Measurements from ENCODE around the gene DCLRE1A. TPM values are rescaled to one million over a fixed set of nuclear protein-coding genes. Genes with fewer than 3 reads are reported as not detected.
A peak's percentile ranks its signal among the peaks of the same experiment; 100 is the strongest.

DCLRE1A gene
- total RNA-seq, 1 donor from 2014 or later: 6.1 TPM

DNA sequence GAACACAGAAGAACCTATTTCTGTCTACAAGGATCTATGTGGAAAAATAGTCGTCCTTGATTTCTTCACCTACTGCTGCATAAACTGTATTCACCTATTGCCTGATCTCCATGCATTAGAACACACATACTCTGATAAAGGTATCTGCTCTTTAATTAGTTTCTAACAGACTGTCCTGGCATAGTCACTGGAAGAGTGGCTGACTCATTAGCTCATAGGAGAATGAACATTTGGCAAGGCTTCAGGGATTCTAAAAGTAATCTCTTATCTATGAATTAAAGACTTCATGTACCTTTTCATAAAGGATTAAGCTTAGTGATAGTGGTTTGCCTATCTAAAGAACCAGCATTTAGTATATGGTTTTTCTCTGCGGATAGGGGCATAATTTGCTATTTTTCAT lies 4.7 kb upstream of the DCLRE1A start:
- H3K27ac ChIP-seq: no peak overlapping the region

DNA sequence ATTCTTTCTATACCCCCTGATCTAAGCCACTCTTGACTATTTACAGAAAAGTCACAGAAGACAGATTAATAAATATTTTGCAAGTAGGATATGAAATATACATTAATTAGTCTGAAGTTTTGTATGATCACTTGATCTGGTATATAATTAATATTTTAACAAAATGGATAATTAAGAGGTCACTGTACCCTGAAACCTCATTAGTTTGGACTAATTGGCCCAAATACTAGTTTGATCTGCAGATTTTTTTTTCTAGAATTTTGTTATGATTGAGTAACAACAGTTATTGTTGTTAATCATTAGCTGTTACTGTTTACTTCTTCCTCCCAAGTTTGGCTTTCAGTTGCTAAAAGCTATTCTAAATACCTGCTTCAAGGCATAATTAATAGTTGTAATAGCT lies 3.3 kb upstream of the DCLRE1A start:
- intact Hi-C loops (cut with DNase I): no loop called here
- DNase-seq (no peak), ATAC-seq (no peak)
- H3K4me3 ChIP-seq: no peak overlapping the region
- H3K4me1 ChIP-seq: peaks cover 33% of the 10 kb centered on the region
- no peaks in the 10 kb centered on the region for H3K27me3 ChIP-seq
- no peaks in the 10 kb centered on the region for H3K9me3 ChIP-seq
- TF ChIP-seq, protein P1, sequence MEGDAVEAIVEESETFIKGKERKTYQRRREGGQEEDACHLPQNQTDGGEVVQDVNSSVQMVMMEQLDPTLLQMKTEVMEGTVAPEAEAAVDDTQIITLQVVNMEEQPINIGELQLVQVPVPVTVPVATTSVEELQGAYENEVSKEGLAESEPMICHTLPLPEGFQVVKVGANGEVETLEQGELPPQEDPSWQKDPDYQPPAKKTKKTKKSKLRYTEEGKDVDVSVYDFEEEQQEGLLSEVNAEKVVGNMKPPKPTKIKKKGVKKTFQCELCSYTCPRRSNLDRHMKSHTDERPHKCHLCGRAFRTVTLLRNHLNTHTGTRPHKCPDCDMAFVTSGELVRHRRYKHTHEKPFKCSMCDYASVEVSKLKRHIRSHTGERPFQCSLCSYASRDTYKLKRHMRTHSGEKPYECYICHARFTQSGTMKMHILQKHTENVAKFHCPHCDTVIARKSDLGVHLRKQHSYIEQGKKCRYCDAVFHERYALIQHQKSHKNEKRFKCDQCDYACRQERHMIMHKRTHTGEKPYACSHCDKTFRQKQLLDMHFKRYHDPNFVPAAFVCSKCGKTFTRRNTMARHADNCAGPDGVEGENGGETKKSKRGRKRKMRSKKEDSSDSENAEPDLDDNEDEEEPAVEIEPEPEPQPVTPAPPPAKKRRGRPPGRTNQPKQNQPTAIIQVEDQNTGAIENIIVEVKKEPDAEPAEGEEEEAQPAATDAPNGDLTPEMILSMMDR (IDR thresholded peaks at IDR 0.05): no peak
- H3K36me3 ChIP-seq: peaks cover 37% of the 10 kb centered on the region
- no peak overlapping the region for H3K27ac ChIP-seq

More for the DNA sequence above, 4.7 kb upstream of the DCLRE1A start:
- DNase-seq (no peak), ATAC-seq (no peak)
- TF ChIP-seq, protein P1 (IDR thresholded peaks at IDR 0.05): no peak
- Histone ChIP-seq H3K4me1 (peaks cover 22% of the 10 kb centered on the region), H3K9me3 (no peaks in the 10 kb centered on the region), H3K36me3 (peaks cover 37% of the 10 kb centered on the region), H3K27me3 (no peaks in the 10 kb centered on the region), H3K4me3 (no peak overlapping the region)
- intact Hi-C loops (cut with DNase I): no loop called here

DNA sequence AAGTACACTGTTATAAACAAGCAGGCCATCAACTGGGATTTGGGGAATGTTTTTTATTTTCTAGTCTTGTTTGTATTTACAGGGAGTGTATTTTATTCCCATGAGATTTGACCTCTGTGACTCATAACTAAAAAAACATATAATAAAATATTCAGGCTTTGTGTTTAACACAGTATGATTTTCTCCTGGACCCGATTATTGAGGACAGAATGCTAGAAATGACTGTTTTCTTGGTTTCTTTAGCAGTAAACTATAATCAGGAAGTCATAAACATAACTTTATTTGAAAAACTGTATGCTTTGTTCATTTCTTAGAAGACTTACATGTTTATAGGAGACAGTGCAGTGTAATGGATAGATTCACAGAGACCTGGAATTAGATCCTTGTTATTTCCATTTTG lies 2.7 kb upstream of the DCLRE1A start:
- no peaks in the 10 kb centered on the region for H3K27me3 ChIP-seq
- no peaks in the 10 kb centered on the region for H3K9me3 ChIP-seq
- DNase-seq (no peak), ATAC-seq (no peak)
- H3K36me3 ChIP-seq: peaks cover 32% of the 10 kb centered on the region
- H3K4me3 ChIP-seq: peak overlapping the region; percentile 97
- H3K27ac ChIP-seq: no peak overlapping the region
- H3K4me1 ChIP-seq: peaks cover 40% of the 10 kb centered on the region
- intact Hi-C loops (cut with DNase I): no loop called here
- TF ChIP-seq, protein P1 (IDR thresholded peaks at IDR 0.05): no peak

DNA sequence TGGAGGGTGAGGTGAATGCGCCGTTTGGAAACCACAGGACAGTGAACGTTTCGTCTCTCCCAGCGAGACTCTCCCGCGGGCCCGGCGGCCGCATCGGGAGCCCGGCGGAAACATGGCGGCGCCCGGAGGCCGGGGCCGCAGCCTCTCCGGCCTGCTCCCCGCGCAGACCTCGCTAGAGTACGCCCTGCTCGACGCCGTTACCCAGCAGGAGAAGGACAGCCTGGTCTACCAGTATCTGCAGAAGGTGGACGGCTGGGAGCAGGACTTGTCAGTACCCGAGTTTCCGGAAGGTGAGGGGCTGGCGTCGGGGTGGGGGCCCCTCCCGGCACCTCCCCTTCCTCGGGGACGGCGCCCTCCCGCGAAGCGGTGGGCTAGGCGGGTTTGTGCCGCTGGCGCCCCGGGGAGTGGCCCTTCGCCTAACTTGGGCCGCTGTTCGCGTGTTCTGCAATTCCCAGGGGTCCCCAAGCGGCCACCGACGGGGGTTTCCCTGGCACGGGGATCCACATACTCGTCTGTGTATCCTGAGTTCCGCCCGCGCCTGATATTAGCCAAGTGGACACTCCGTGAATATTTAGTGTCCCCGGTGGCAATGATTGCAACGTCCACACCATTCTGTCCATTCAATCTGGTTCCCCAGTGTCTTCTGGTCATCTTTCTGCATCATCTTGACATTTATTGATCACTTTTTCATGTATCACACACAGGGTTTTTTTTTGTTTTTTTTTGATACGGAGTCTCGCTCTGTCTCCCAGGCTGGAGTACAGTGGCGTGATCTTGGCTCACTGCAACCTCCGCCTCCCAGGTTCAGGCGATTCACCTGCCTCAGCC lies 1.1 kb upstream of the DCLRE1A start:
- H3K4me1 ChIP-seq: peaks cover 46% of the 10 kb centered on the region
- H3K27ac ChIP-seq: peak overlapping the region; percentile 97
- peak; percentile 77 for DNase-seq
- H3K4me3 ChIP-seq: peak overlapping the region; percentile 97
- no peaks in the 10 kb centered on the region for H3K27me3 ChIP-seq
- no peaks in the 10 kb centered on the region for H3K9me3 ChIP-seq
- intact Hi-C loops (cut with DNase I): no loop called here
- H3K36me3 ChIP-seq: peaks cover 17% of the 10 kb centered on the region
- TF ChIP-seq, protein P1 (IDR thresholded peaks at IDR 0.05): peak; percentile 17
- peak; percentile 84 for ATAC-seq

DNA sequence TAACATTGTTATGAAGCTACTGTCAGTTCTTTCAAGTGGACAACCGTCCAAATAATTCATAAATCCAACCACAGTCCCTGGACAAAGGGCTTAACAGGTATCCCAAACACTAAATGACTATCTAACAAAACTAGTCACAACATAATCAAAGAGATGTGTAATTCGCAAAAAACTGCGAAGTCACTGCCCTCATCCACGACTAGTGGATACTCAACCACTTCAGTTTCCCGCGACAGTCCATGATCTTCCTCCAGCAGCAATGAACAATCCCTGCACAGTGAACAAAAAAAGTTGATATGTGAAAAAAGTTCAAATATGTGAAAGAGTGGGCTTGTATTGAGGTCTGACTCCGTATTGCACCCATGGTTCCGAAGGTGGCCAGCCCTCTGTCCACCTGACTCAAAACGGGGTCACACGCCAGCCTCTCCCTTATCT lies 287 bp downstream of the DCLRE1A start:
- peak overlapping the region; percentile 97 for H3K27ac ChIP-seq
- no peaks in the 10 kb centered on the region for H3K27me3 ChIP-seq
- TF ChIP-seq, protein P1 (IDR thresholded peaks at IDR 0.05): no peak
- peak overlapping the region; percentile 97 for H3K4me3 ChIP-seq
- DNase-seq: no peak
- intact Hi-C loops (cut with DNase I): no loop called here
- peaks cover 4% of the 10 kb centered on the region for H3K36me3 ChIP-seq
- ATAC-seq: no peak
- H3K4me1 ChIP-seq: peaks cover 46% of the 10 kb centered on the region
- H3K9me3 ChIP-seq: no peaks in the 10 kb centered on the region

All from upper lobe of right lung (tissue), 1 donor.